Measurements from ENCODE around the gene EPS8. TPM values are rescaled to one million over a fixed set of nuclear protein-coding genes. Genes with fewer than 3 reads are reported as not detected.
A peak's percentile ranks its signal among the peaks of the same experiment; 100 is the strongest.

Gene EPS8
- total RNA-seq, 1 experiment from 2014 or later: 97.5 TPM

DNA sequence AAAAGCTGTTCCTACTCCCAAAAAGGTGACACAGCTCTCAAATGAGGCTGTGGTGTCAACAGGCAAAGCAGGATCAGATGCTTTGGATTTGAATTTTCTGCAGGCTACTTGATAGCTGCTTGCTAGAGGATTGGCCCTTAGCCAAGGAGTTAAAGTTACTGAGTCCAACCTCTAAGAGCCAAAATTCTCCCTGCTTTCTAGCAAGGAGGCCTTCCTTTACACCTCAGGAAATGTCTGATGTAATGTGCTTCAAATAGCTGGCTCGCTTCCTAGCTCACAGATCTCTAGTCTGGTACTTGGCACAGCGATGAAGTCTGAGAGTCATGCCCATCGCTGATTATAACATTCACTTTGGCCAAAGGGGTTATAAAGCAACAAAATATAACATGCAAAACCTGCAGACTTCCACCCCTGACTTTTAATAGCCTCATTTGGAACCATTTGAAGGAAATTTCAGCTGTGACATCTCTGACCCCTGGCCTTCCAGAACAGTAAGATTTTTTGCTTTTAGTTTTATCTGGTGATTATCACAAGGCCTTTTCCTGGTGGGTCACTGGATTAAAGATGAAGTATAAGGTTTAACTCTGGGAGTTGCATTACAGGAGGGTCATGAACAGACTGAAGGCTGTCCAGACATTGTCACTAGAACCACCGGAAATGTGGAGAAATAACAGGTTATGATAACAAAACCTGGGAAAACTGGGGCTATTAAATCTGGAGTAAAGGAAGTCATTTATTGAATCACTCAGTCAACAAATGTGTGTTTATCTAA is 189.7 kb downstream of the EPS8 start:
- CTCF ChIA-PET: interaction anchor here (0.5 to 1.3 kb wide), 4 partner anchors 9 to 231 kb away, joined by 3 to 6 read pairs (median 3); no protein-coding TSS in a partner anchor
- Mint-ChIP-seq H3K4me1 (ENCODE audit: low read depth, unreplicated experiment) (peaks cover 44% of the 10 kb centered on the region), H3K36me3 (ENCODE audit: insufficient read depth, unreplicated experiment) (no peaks in the 10 kb centered on the region), H3K9me3 (ENCODE audit: low read depth, unreplicated experiment) (no peaks in the 10 kb centered on the region), H3K27ac (ENCODE audit: unreplicated experiment) (peak overlapping the region; percentile 66), H3K4me3 (ENCODE audit: low read depth, unreplicated experiment) (no peak overlapping the region), H3K27me3 (ENCODE audit: unreplicated experiment) (no peaks in the 10 kb centered on the region)
- no TSS peak for BruUV-seq (replicated peaks)
- TF ChIP-seq, protein P1, sequence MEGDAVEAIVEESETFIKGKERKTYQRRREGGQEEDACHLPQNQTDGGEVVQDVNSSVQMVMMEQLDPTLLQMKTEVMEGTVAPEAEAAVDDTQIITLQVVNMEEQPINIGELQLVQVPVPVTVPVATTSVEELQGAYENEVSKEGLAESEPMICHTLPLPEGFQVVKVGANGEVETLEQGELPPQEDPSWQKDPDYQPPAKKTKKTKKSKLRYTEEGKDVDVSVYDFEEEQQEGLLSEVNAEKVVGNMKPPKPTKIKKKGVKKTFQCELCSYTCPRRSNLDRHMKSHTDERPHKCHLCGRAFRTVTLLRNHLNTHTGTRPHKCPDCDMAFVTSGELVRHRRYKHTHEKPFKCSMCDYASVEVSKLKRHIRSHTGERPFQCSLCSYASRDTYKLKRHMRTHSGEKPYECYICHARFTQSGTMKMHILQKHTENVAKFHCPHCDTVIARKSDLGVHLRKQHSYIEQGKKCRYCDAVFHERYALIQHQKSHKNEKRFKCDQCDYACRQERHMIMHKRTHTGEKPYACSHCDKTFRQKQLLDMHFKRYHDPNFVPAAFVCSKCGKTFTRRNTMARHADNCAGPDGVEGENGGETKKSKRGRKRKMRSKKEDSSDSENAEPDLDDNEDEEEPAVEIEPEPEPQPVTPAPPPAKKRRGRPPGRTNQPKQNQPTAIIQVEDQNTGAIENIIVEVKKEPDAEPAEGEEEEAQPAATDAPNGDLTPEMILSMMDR (IDR thresholded peaks at IDR 0.05; ENCODE audit: unreplicated experiment): no peak
- peak; percentile 13 for DNase-seq
- intact Hi-C loops (cut with micrococcal nuclease; ENCODE audit: unreplicated experiment): no loop called here

DNA sequence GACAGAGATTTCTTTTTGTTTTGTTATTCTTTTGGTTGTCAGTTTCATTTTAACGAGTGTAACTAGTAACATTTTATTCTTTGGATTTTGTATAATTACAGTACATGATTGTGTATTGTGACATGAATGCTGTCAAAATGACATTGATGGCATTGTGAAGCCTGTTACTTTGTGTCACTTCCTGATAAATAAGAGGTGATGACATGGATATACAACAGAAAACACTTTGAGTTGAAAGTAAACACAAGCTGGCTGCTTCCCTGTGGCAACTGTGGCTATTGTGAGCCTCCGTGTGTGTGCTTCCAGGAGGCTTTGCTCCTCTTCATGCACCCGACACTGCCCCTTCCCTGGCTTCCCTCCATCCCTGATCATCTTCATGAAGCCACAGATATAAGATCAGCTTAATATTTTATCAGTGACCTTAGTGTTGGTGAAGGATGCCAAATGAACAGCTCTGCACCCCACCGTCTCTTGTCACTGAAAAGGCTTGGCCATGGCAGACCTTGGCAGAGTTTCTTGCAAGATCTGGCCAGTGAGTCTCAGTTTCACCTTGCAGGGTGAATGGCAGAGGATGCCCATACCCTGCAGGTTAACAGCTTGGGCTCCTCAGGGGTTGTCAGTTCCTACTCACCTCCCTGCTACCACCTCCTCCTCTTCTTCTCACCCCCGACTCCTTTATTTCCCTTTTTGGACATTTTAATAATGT is 191.9 kb downstream of the EPS8 start:
- BruUV-seq (replicated peaks): no TSS peak
- intact Hi-C loops (cut with micrococcal nuclease; ENCODE audit: unreplicated experiment): no loop called here
- H3K9me3 Mint-ChIP-seq (ENCODE audit: low read depth, unreplicated experiment): no peaks in the 10 kb centered on the region
- H3K27ac Mint-ChIP-seq (ENCODE audit: unreplicated experiment): no peak overlapping the region
- H3K36me3 Mint-ChIP-seq (ENCODE audit: insufficient read depth, unreplicated experiment): no peaks in the 10 kb centered on the region
- CTCF ChIA-PET: interaction anchor here (1.3 kb wide), 1 partner anchor 13 kb away, joined by 4 read pairs; no protein-coding TSS in a partner anchor
- no peak for DNase-seq
- no peaks in the 10 kb centered on the region for H3K27me3 Mint-ChIP-seq (ENCODE audit: unreplicated experiment)
- no peak overlapping the region for H3K4me3 Mint-ChIP-seq (ENCODE audit: low read depth, unreplicated experiment)
- TF ChIP-seq, protein P1 (IDR thresholded peaks at IDR 0.05; ENCODE audit: unreplicated experiment): no peak
- peaks cover 50% of the 10 kb centered on the region for H3K4me1 Mint-ChIP-seq (ENCODE audit: low read depth, unreplicated experiment)

DNA sequence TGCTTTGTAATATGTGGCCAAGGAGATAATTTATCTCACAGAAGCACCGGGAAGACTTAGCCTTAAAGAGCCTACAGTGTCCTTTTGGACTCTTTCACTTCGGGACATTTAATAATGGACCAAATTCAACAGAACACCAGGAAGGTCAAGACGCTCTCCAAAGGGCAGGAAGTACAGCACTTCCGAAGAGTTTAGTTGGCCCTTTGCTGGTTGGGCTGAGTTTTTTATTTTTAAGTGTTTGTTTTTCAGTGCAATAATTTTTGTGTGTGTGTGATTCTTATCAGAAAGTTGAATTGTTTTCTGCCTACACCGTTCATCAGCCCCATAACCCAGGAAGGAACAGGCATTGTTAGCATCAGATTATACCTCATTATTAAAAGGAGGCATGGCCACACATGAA is 193.0 kb downstream of the EPS8 start:
- H3K27ac Mint-ChIP-seq (ENCODE audit: unreplicated experiment): no peak overlapping the region

DNA sequence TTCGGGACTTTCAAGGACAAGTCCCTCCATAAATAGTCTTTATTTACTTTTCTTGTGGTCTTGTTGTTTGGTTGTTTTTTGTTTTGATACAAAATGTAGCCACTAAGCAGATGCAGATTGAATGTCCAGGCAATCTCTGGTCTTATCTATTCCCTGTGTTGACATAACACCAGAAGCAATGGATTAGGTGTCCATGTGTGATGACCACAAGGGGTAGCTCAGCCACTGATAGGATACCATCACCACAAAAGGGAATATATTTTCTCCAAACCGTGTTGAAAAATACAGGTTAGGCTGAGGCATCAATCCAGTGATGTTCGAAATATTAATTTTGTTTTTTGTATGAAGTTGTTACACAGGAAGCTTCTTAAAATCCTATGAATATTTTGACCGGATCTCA is 196.3 kb downstream of the EPS8 start:
- TF ChIP-seq, protein P1 (IDR thresholded peaks at IDR 0.05; ENCODE audit: unreplicated experiment): no peak
- no peak overlapping the region for H3K27ac Mint-ChIP-seq (ENCODE audit: unreplicated experiment)
- BruUV-seq (replicated peaks): no TSS peak
- H3K4me3 Mint-ChIP-seq (ENCODE audit: low read depth, unreplicated experiment): no peak overlapping the region
- peaks cover 29% of the 10 kb centered on the region for H3K4me1 Mint-ChIP-seq (ENCODE audit: low read depth, unreplicated experiment)
- H3K27me3 Mint-ChIP-seq (ENCODE audit: unreplicated experiment): no peaks in the 10 kb centered on the region
- H3K9me3 Mint-ChIP-seq (ENCODE audit: low read depth, unreplicated experiment): no peaks in the 10 kb centered on the region
- CTCF ChIA-PET: no interaction called here
- no peak for DNase-seq
- peaks cover 5% of the 10 kb centered on the region for H3K36me3 Mint-ChIP-seq (ENCODE audit: insufficient read depth, unreplicated experiment)
- intact Hi-C loops (cut with micrococcal nuclease; ENCODE audit: unreplicated experiment): loop anchor here (5.0 kb wide), 2 partner anchors 179 to 194 kb away; partner anchors contain the start of gene EPS8

More for the DNA sequence above, 193.0 kb downstream of the EPS8 start:
- Mint-ChIP-seq H3K9me3 (ENCODE audit: low read depth, unreplicated experiment) (no peaks in the 10 kb centered on the region), H3K4me1 (ENCODE audit: low read depth, unreplicated experiment) (peaks cover 40% of the 10 kb centered on the region), H3K4me3 (ENCODE audit: low read depth, unreplicated experiment) (no peak overlapping the region), H3K36me3 (ENCODE audit: insufficient read depth, unreplicated experiment) (no peaks in the 10 kb centered on the region), H3K27me3 (ENCODE audit: unreplicated experiment) (no peaks in the 10 kb centered on the region)
- no TSS peak for BruUV-seq (replicated peaks)
- intact Hi-C loops (cut with micrococcal nuclease; ENCODE audit: unreplicated experiment): no loop called here
- TF ChIP-seq, protein P1 (IDR thresholded peaks at IDR 0.05; ENCODE audit: unreplicated experiment): no peak
- CTCF ChIA-PET: no interaction called here
- DNase-seq: no peak

Data from Calu3 (cell line).